Fibroblast of upper back skin (primary cell): ENCODE data around the gene SPI1.
A peak's percentile ranks its signal among the peaks of the same experiment; 100 is the strongest.

Source experiments
- DNase-seq: peaks from one replicate; pipeline ENCODE4 v3.0.0-alpha.2; 2013

SPI1 gene

GRCh38 chr11:47387944-47388696, 9.8 kb upstream of the SPI1 start:
- no peak for DNase-seq

- no peak for DNase-seq
These were observed 6.2 kb upstream of the SPI1 start for GRCh38 chr11:47384498-47384897.

GRCh38 chr11:47383071-47383470, 4.7 kb upstream of the SPI1 start:
- DNase-seq, result peak; percentile 21

- no peak for DNase-seq
These were observed 1.7 kb upstream of the SPI1 start for GRCh38 chr11:47380078-47380477.

- DNase-seq, result no peak
These were observed 970 bp upstream of the SPI1 start for GRCh38 chr11:47379317-47379716.

- DNase-seq, result no peak
These were observed 456 bp upstream of the SPI1 start for GRCh38 chr11:47378836-47379170.

- DNase-seq, result no peak
These were observed 757 bp downstream of the SPI1 start for GRCh38 chr11:47377571-47378009.

- no peak for DNase-seq
These were observed 1.6 kb downstream of the SPI1 start for GRCh38 chr11:47376525-47377371.

- no peak for DNase-seq
These were observed 2.2 kb downstream of the SPI1 start for GRCh38 chr11:47376107-47376524.

GRCh38 chr11:47375546-47376085, 2.7 kb downstream of the SPI1 start:
- no peak for DNase-seq

GRCh38 chr11:47375020-47375419, 3.3 kb downstream of the SPI1 start:
- no peak for DNase-seq

GRCh38 chr11:47374720-47375019, 3.7 kb downstream of the SPI1 start:
- DNase-seq, result no peak

- peak; percentile 66 for DNase-seq
These were observed 4.2 kb downstream of the SPI1 start for GRCh38 chr11:47373876-47374719.

GRCh38 chr11:47372422-47372821, 5.9 kb downstream of the SPI1 start:
- DNase-seq, result no peak

GRCh38 chr11:47369676-47370075, 8.7 kb downstream of the SPI1 start:
- no peak for DNase-seq

GRCh38 chr11:47366020-47366490, 12.3 kb downstream of the SPI1 start:
- no peak for DNase-seq

- DNase-seq, result no peak
These were observed 16.9 kb downstream of the SPI1 start for GRCh38 chr11:47361419-47361818.

- no peak for DNase-seq
These were observed 18.0 kb downstream of the SPI1 start for GRCh38 chr11:47360341-47360740.

- DNase-seq, result no peak
These were observed 18.8 kb downstream of the SPI1 start for GRCh38 chr11:47359586-47359985.

GRCh38 chr11:47359162-47359561, 19.2 kb downstream of the SPI1 start:
- DNase-seq, result no peak

GRCh38 chr11:47358731-47359051, 19.7 kb downstream of the SPI1 start:
- DNase-seq, result no peak

- no peak for DNase-seq
These were observed 20.2 kb downstream of the SPI1 start for GRCh38 chr11:47357985-47358730.

GRCh38 chr11:47356998-47357329, 21.4 kb downstream of the SPI1 start:
- DNase-seq, result no peak
